Measurements from ENCODE around the gene GTF2H3. TPM values are rescaled to one million over a fixed set of nuclear protein-coding genes. Genes with fewer than 3 reads are reported as not detected.

GTF2H3 gene
- total RNA-seq, result 39.9 TPM

GRCh38 chr12:123633379-123634141, at the start of gene GTF2H3, which contains the start of gene EIF2B1:
GTF2H3 (plus strand) TSS chr12:123633829; CDS start chr12:123633860, 31 bp downstream.
EIF2B1 (minus strand) TSS chr12:123633686; CDS start chr12:123633557, 129 bp downstream.

GRCh38 chr12:123601602-123602489, 31.8 kb upstream of the GTF2H3 start, which contains the start of gene DDX55:
DDX55 (plus strand) TSS chr12:123602099; CDS start chr12:123602149, 50 bp downstream.

GRCh38 chr12:123670882-123671728, 37.5 kb downstream of the GTF2H3 start, which contains the start of gene TCTN2:
TCTN2 (plus strand) TSS chr12:123671113; CDS start chr12:123671241, 128 bp downstream.

Other genes starting within 250 kb of the GTF2H3 start
- 52.7 TPM for gene KMT5A, start 249.7 kb upstream of the GTF2H3 start, total RNA-seq
- 2.8 TPM for gene RILPL2, start 197.1 kb upstream of the GTF2H3 start, total RNA-seq
- gene SNRNP35, start 175.7 kb upstream of the GTF2H3 start, total RNA-seq, result 21.9 TPM
- 10.7 TPM for gene RILPL1, start 100.1 kb upstream of the GTF2H3 start, total RNA-seq
- 195 TPM for gene TMED2, start 49.3 kb upstream of the GTF2H3 start, total RNA-seq
- gene DDX55, start 31.7 kb upstream of the GTF2H3 start, total RNA-seq, result 30.7 TPM
- gene EIF2B1, start 143 bp upstream of the GTF2H3 start, total RNA-seq, result 97.0 TPM
- 24.1 TPM for gene TCTN2, start 37.3 kb downstream of the GTF2H3 start, total RNA-seq
- 23.9 TPM for gene ATP6V0A2, start 78.5 kb downstream of the GTF2H3 start, total RNA-seq
- 1.3 TPM for gene DNAH10, start 128.5 kb downstream of the GTF2H3 start, total RNA-seq